GM21360 (cell line): ENCODE data around the gene OR2T35.

Experiments
- ATAC-seq: cut with Tn5 transposase; IDR thresholded peaks from one replicate; pipeline ENCODE4 v1.9.1; 2021; ENCODE audit warnings: mild to moderate bottlenecking, moderate library complexity; ENCODE audit not compliant: unreplicated experiment

Gene OR2T35

GRCh38 chr1:248627971-248628844, 16.9 kb downstream of the OR2T35 start:
- ATAC-seq, result peak; percentile 94

GRCh38 chr1:248625971-248626370, 19.1 kb downstream of the OR2T35 start:
- no peak for ATAC-seq

GRCh38 chr1:248625166-248625565, 19.9 kb downstream of the OR2T35 start:
- no peak for ATAC-seq

- ATAC-seq, result peak; percentile 95
Measured at GRCh38 chr1:248622570-248623001, 22.5 kb downstream of the OR2T35 start.

GRCh38 chr1:248621770-248622169, 23.3 kb downstream of the OR2T35 start:
- no peak for ATAC-seq

- ATAC-seq, result no peak
Measured at GRCh38 chr1:248618878-248619277, 26.2 kb downstream of the OR2T35 start.

GRCh38 chr1:248618119-248618518, 27.0 kb downstream of the OR2T35 start:
- no peak for ATAC-seq

- ATAC-seq, result no peak
Measured at GRCh38 chr1:248613742-248614141, 31.3 kb downstream of the OR2T35 start.

GRCh38 chr1:248611883-248612414, 33.1 kb downstream of the OR2T35 start:
- ATAC-seq, result no peak

GRCh38 chr1:248610301-248610700, 34.8 kb downstream of the OR2T35 start:
- no peak for ATAC-seq

- no peak for ATAC-seq
Measured at GRCh38 chr1:248599396-248599795, 45.7 kb downstream of the OR2T35 start.

GRCh38 chr1:248597589-248597988, 47.5 kb downstream of the OR2T35 start, which contains the start of gene OR2T10:
OR2T10 (minus strand) TSS chr1:248597700; CDS start chr1:248593768, 3,932 bp downstream.
- no peak for ATAC-seq

GRCh38 chr1:248596615-248597014, 48.5 kb downstream of the OR2T35 start:
- ATAC-seq, result no peak

- no peak for ATAC-seq
Measured at GRCh38 chr1:248593226-248593625, 51.9 kb downstream of the OR2T35 start.

GRCh38 chr1:248592655-248593054, 52.4 kb downstream of the OR2T35 start:
- ATAC-seq, result no peak

GRCh38 chr1:248590055-248590454, 55.0 kb downstream of the OR2T35 start:
- ATAC-seq, result no peak

- no peak for ATAC-seq
Measured at GRCh38 chr1:248589334-248589733, 55.7 kb downstream of the OR2T35 start.
